A673 (cell line): ENCODE data around the gene CYSTM1. TPM values are rescaled to one million over a fixed set of nuclear protein-coding genes. Genes with fewer than 3 reads are reported as not detected.
A peak's percentile ranks its signal among the peaks of the same experiment; 100 is the strongest.

Source experiments
- Bru-seq: library from RNA; stranded (reverse); fragments of 400-500 nt; gene quantifications from one replicate; lab custom pipeline; 2021; lab: Mats Ljungman, UMichigan
- BruChase-seq, 2 experiments: library from RNA; stranded (reverse); fragments of 400-500 nt; gene quantifications; one replicate each; lab custom pipeline; 2021; lab: Mats Ljungman, UMichigan
- BruUV-seq: library from RNA; stranded (reverse); fragments of 400-500 nt; replicated peaks from 2 replicates; lab custom pipeline; 2021; lab: Mats Ljungman, UMichigan
- CTCF ChIA-PET: fragments of 300-600 bp; sonication (Branson Sonifier 250); formaldehyde crosslinking; loops from one replicate; lab custom pipeline; 2022; ENCODE audit warnings: antibody characterized with exemption; lab: Charles Lee
- POLR2A ChIA-PET: fragments of 300-600 bp; sonication (Branson Sonifier 250); formaldehyde crosslinking; loops from one replicate; lab custom pipeline; 2022; ENCODE audit warnings: antibody characterized with exemption; ENCODE audit not compliant: low non-redundant PET; lab: Charles Lee
- DNase-seq: peaks from one replicate; pipeline ENCODE4 v3.0.0-alpha.2; 2015; ENCODE audit warnings: low spot score
- H3K27ac ChIP-seq: fragments of 200-600 bp; sonication (generic); 2 replicates; pipeline ENCODE4 v1.5.1; 2016; ENCODE audit warnings: mixed run types, low read depth, mild to moderate bottlenecking, mixed read lengths, antibody characterized with exemption, low read length; ENCODE audit not compliant: poor library complexity, severe bottlenecking
- H3K27me3 ChIP-seq: fragments of 200-600 bp; sonication (generic); replicated peaks from 2 replicates; pipeline ENCODE4 v1.6.1; 2017; ENCODE audit warnings: mixed run types, low read depth, mild to moderate bottlenecking, mixed read lengths, antibody characterized with exemption, low read length; ENCODE audit not compliant: insufficient read depth, poor library complexity
- H3K36me3 ChIP-seq: fragments of 200-600 bp; sonication (generic); 2 replicates; pipeline ENCODE4 v1.6.1; 2016; ENCODE audit warnings: mixed run types, mild to moderate bottlenecking, mixed read lengths, antibody characterized with exemption, low read length; ENCODE audit not compliant: insufficient read depth, poor library complexity, severe bottlenecking
- H3K4me1 ChIP-seq: fragments of 200-600 bp; sonication (generic); 2 replicates; pipeline ENCODE4 v1.6.1; 2017; ENCODE audit warnings: mixed run types, mild to moderate bottlenecking, mixed read lengths, antibody characterized with exemption, low read length; ENCODE audit not compliant: insufficient read depth, poor library complexity, severe bottlenecking
- H3K4me3 ChIP-seq: fragments of 200-600 bp; sonication (generic); 2 replicates; pipeline ENCODE4 v1.5.1; 2016; ENCODE audit warnings: low read depth, mixed run types, mild to moderate bottlenecking, mixed read lengths, low read length; ENCODE audit not compliant: poor library complexity, severe bottlenecking
- H3K9me3 ChIP-seq: fragments of 200-600 bp; sonication (generic); 2 replicates; pipeline ENCODE4 v1.6.1; 2016; ENCODE audit warnings: mixed run types, low read depth, mild to moderate bottlenecking, mixed read lengths, antibody characterized with exemption, low read length; ENCODE audit not compliant: poor library complexity, severe bottlenecking
- EZH2 ChIP-seq: fragments of 200-600 bp; sonication (generic); IDR thresholded peaks from 2 replicates; pipeline ENCODE4 v1.6.1; 2017; ENCODE audit warnings: borderline replicate concordance, low read depth, mild to moderate bottlenecking, mixed read lengths, antibody characterized with exemption, low read length; ENCODE audit not compliant: poor library complexity, severe bottlenecking
- intact Hi-C: fragments of 100-400 bp; cut with micrococcal nuclease; formaldehyde crosslinking; loops from one replicate; pipeline ENCODE4 v1.10.0; 2022; ENCODE audit not compliant: unreplicated experiment
- long read RNA-seq: library from polyadenylated mRNA; stranded (forward); transcript quantifications from one replicate; pipeline ENCODE4 v2.0.0, GENCODE V29; 2022
- total RNA-seq: library from RNA; stranded (reverse); gene quantifications from 2 replicates; pipeline ENCODE4 v1.2.3, GENCODE V29; 2021
- TF ChIP-seq, protein P1 (sequence below): fragments of 300-800, 200-600 bp; sonication (generic); conservative IDR thresholded peaks from 2 replicates; pipeline ENCODE4 v1.5.1; 2017; ENCODE audit warnings: low read depth, mild to moderate bottlenecking, antibody characterized with exemption, low read length, moderate library complexity, mixed read lengths

CYSTM1 gene, protein sequence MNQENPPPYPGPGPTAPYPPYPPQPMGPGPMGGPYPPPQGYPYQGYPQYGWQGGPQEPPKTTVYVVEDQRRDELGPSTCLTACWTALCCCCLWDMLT
- total RNA-seq = 33.3 and 35.5 TPM in 2 replicates
- percentile 58 among the genes with signal in this experiment for Bru-seq, nascent RNA
- BruChase-seq, experiment 1, labeled RNA remaining after a 2-hour chase = percentile 56 among the genes with signal in this experiment
- BruChase-seq, experiment 2, labeled RNA remaining after a 6-hour chase = percentile 52 among the genes with signal in this experiment
- long read RNA-seq, transcript CYSTM1-201 (3 exons, 1,336 nt) = major isoform, 60 of 99 reads
- long read RNA-seq, partial matches to known transcripts = 3 of 99 reads
- long read RNA-seq, other reads (novel, unspliced or antisense) = 36 of 99 reads

DNA sequence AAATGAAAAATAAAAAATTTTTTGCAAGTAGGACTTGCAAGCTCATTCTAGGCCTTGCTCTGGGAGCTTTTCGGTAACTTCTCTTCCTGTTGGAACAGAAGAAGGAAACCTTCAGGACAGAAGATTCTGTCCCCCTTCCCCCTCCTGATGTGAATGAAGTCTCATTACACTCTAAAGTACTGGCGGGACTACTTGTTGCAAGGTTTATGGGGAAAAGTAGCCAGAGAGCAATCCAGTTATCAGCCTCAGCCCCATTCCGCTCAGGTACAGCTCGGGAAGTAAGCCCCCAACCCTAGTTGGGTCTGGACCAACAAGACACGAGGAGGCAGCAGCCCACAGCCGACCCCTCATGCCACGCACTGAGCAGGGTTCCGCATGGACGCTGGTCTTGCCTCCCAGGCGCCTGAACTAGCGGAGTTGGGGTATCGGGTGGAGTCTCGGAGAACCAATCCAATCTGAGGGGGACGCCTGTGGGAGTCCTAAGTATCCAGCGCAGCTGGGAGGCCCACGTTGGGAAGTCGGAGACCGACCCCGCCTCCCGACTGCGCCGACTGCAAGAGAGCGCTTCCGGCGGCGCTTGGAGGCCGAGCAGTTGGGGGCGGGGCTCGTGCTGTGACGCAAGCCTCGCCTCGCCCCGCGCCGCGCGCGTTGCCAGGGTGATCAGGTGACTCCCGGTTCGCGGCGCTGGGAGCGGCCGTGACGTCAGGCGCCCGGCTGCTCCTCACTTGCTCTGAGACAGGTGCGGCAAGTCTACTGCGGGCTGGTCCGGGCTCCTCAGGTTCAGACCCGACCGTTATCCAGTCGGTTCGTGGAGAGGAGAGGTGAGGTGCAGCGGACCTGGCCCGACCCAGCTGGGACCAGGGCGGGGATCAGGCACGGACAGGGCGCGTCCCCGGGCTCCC, at the start of gene CYSTM1:
TSS of gene CYSTM1 (plus strand) at position 724 of the 902 bp plus-strand sequence. CDS start 19,278 bp downstream, outside the sequence.
- BruUV-seq = TSS peak; percentile 75
- no peaks in the 10 kb centered on the region for H3K9me3 ChIP-seq
- TF ChIP-seq, protein P1, sequence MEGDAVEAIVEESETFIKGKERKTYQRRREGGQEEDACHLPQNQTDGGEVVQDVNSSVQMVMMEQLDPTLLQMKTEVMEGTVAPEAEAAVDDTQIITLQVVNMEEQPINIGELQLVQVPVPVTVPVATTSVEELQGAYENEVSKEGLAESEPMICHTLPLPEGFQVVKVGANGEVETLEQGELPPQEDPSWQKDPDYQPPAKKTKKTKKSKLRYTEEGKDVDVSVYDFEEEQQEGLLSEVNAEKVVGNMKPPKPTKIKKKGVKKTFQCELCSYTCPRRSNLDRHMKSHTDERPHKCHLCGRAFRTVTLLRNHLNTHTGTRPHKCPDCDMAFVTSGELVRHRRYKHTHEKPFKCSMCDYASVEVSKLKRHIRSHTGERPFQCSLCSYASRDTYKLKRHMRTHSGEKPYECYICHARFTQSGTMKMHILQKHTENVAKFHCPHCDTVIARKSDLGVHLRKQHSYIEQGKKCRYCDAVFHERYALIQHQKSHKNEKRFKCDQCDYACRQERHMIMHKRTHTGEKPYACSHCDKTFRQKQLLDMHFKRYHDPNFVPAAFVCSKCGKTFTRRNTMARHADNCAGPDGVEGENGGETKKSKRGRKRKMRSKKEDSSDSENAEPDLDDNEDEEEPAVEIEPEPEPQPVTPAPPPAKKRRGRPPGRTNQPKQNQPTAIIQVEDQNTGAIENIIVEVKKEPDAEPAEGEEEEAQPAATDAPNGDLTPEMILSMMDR = no peak
- no peaks in the 10 kb centered on the region for H3K27me3 ChIP-seq
- intact Hi-C loops = no loop called here
- DNase-seq = peak; percentile 97
- ChIA-PET POLR2A (no interaction called here), CTCF (interaction anchor here (0.6 to 0.9 kb wide), 2 partner anchors 65 to 228 kb away, joined by 3 to 4 read pairs; no protein-coding TSS in a partner anchor)
- peaks cover 12% of the 10 kb centered on the region for H3K4me1 ChIP-seq
- H3K4me3 ChIP-seq = peak within 1 kb of the TSS; percentile 87
- no peaks in the 10 kb centered on the region for H3K36me3 ChIP-seq
- peak within 1 kb of the TSS; percentile 92 for H3K27ac ChIP-seq

DNA sequence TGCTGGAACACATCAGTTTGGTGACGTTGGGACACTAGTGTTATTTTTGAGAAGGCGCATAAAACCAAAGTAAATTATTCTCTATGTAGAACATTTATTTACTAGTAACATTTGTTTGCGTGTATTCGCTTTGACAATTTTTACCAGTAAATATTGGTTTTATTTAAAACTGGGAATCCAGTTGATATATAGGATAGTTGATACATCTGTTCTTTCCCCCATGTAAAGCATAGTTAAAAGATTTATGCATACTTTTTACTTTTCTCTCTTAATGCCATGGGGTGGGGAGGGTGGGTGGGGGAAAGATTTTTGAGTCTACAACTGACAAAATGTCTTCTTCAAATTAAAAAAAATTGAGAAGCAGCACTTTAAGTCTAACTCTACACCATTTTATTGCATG, 49.4 kb upstream of the CYSTM1 start, which contains the start of gene IGIP:
TSS of gene IGIP (plus strand) at position 301 of the 400 bp plus-strand sequence. CDS start 2,540 bp downstream, outside the sequence.
- Histone ChIP-seq H3K4me1 (peaks cover 4% of the 10 kb centered on the region), H3K4me3 (no peak within 1 kb of the TSS), H3K9me3 (no peaks in the 10 kb centered on the region), H3K36me3 (no peaks in the 10 kb centered on the region), H3K27ac (no peak within 1 kb of the TSS), H3K27me3 (no peaks in the 10 kb centered on the region)
- intact Hi-C loops = no loop called here
- no peak for DNase-seq
- no TSS peak for BruUV-seq
- CTCF ChIA-PET = no interaction called here
- POLR2A ChIA-PET = no interaction called here
- TF ChIP-seq, protein P1 = no peak
- no peak for TF ChIP-seq EZH2

DNA sequence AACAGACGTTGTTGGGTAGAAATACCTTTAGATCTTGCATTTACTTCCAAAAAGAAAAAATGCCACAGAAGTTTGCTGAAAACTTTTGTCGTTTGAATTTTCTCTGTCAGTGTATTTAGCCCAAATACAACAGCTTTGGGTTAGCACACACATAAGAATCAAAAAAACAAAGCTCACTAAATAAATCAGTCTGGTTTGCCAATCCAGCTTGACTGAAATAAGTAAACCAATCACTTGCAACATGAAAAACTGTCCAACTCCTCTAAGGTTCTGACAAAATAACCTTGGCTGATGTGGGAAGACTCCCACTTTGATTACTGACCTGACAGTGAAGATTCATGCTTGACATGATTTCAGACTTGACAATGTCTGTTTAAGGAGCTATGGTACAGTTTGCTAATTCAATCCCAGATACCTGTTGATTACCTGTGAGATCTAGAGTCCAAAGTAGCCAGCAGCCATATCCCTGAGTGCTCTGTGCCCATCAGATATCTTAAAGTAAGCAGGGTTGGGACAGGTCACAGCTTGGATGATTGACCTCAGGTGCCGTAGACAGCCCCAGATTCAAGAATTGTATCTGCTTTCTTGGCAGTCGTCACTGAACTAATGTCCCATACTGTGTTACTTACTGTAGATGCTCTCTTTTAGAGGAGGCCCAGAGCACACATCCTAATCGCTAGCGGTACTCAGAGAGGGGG, 48.5 kb upstream of the CYSTM1 start:
- ChIA-PET CTCF (no interaction called here), POLR2A (no interaction called here)
- Histone ChIP-seq H3K4me3 (no peak overlapping the region), H3K36me3 (no peaks in the 10 kb centered on the region), H3K4me1 (peaks cover 4% of the 10 kb centered on the region), H3K27me3 (no peaks in the 10 kb centered on the region), H3K27ac (no peak overlapping the region), H3K9me3 (no peaks in the 10 kb centered on the region)
- no peak for TF ChIP-seq EZH2
- TF ChIP-seq, protein P1 = no peak
- BruUV-seq = no TSS peak
- intact Hi-C loops = no loop called here
- no peak for DNase-seq
